Right hindlimb (tissue), 1 donor: ENCODE measurements around the gene CKAP4.
"Not testable (repeated sequence)": the region's sequence is repeated elsewhere in the genome, so short reads cannot be mapped to it uniquely, and the experiment has no call there.

ENCODE experiments used
- DNase-seq: peaks from one replicate; pipeline ENCODE4 v3.0.0-alpha.2; 2018

Gene CKAP4, protein sequence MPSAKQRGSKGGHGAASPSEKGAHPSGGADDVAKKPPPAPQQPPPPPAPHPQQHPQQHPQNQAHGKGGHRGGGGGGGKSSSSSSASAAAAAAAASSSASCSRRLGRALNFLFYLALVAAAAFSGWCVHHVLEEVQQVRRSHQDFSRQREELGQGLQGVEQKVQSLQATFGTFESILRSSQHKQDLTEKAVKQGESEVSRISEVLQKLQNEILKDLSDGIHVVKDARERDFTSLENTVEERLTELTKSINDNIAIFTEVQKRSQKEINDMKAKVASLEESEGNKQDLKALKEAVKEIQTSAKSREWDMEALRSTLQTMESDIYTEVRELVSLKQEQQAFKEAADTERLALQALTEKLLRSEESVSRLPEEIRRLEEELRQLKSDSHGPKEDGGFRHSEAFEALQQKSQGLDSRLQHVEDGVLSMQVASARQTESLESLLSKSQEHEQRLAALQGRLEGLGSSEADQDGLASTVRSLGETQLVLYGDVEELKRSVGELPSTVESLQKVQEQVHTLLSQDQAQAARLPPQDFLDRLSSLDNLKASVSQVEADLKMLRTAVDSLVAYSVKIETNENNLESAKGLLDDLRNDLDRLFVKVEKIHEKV

DNA sequence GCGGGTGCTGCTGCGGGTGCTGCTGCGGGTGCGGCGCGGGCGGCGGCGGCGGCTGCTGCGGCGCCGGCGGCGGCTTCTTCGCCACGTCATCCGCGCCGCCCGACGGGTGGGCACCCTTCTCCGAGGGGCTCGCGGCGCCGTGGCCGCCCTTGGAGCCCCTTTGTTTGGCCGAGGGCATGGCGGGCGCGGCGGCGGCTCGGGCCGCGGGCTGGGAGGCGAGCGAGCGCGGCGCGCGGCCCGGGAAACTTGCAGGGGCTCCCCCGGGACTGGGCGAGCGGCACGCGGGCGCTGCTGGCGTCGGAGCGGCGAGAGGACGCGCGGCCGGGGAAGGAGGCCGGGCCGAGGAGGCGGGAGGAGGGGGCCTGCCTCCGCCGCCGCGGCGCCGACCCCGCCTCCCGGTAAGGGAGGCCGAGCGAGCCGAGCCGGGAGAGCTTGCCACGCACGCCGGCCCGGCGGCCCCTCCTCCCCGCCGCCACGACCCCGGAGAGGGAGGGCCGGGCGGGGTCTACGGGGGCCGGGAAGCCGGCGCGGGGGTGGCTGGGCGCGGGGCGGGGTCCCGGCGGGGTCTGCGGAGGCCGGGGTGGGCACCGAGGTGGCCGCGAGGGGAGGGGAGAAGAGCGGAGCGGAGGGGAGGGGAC, at the start of gene CKAP4:
Gene CKAP4 (minus strand): TSS at position 347 of the 638 bp plus-strand sequence. CDS start 169 bp downstream, at position 178.
- DNase-seq, result peak; percentile 90

DNA sequence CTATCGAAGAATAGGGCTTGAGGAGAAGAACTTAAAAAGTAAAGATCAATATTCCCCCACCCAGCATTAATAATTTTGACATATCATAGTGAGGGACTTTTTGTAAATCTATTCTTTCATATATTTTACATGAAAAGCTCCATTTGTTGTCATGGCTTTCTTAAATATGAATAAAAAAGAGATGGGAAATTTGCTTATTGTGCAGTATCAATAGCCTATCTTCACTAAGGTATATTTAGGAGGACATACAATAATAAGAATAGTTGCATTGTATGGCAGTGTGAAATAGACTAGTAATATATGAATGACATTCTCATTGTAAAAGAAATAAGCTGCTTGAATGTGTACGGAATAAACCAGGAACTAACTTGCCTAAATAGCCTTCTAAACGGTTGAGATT, 49.3 kb upstream of the CKAP4 start:
- no peak for DNase-seq

DNA sequence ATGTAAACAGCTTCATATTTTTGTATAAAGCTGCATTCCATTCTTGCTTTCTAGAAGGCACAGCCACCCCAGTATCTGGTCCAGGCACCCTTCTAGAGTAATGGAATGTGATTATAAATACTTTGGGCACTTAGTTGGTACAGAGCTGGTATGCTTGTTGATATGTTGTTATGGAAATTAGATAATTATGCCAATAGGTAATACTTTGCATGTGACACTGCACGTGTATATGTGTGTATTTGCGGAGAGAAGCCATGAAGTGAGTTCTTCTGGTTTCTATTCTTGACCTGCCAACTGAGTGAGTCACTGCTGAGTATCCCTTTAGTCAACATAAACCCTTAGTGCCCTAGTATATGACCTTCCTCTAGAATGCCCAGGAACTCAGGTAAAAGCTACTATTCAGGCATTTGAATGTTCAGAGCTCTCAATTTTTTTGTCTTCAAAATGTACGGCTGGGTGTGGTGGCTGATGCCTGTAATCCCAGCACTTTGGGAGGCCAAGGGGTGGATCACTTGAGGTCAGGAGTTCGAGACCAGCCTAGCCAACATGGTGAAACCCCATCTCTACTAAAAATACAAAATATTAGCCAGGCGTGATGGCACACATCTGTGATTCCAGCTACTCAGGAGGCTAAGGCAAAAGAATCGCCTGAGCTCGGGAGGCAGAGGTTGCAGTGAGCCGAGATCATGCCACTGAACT, 48.5 kb upstream of the CKAP4 start:
- DNase-seq, result no peak

DNA sequence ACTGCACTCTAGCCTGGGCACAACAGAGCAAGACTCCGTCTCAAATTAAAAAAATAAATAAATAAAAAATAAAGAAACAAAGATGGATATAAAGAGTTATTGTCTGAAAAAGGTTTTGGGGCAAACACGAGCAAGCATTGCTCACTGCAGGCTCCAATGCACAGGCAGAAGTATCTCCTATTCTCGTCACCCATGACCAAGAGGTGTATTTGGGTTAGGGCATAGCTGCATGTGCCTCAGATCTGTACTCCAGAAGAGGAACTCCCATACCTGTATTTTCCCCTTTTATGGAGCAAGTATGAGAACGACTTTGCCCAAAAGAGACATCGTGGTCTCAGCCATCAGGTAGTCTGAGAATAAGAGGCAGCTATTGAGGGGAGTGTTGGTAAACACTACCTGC, 44.5 kb upstream of the CKAP4 start:
- no peak for DNase-seq

DNA sequence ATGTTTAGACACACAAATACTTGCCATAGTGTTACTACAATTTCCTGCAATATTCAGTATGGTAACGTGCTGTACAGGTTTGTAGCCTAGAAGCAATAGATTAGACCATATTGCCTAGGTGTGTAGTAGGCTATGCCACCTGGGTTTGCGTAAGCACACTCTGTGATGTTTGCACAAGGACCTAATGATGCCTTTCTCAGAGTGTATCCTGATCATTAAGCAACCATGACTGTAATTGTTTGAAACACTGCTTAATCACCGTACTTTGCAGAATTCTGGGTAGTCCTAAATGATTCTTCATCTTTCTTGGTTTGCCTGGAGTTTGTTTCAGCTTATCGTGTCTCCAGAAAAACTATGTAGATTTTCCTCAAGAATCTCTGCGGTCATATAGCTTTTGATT, 43.5 kb upstream of the CKAP4 start:
- DNase-seq, result no peak

DNA sequence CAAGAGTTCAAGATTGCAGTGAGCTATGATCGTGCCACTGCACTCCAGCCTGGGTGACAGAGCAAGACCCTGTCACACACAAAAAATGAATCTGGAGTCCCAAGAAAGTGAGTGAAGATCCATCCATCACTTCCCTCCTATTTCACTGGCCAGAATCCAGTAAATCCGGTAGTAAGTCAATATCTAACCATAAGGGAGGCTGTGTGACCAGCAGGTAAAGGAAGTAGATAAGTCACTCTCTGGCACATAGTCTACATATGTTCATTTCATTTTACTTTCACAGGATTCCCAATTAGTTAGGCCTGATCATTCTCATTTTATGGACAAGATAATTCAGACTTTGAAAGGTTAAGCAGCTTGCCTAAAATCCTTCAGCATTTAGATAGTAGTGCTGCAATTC, 42.8 kb upstream of the CKAP4 start:
- no peak for DNase-seq

DNA sequence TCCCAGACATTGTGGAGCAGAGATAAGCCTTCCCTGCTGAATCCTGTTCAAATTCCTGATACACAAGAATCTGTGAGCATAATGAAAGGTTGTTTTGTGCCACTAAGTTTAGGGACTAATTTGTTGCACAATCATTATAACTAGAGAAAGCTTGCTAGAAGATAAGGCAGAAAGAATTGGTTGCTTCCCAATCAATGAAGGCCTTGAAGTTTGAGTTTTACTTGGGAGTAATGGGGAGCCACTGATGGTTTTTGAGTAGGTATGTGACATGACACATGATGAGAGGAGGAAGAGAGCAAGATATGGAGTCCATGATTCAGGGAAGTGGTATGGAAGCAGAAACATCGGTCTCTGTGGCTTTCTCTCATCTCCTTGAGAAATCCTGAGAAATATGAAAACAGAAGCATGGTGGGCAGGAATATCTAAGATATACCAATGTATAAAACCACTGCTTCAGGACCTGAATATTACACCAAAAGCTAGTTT, 41.4 kb upstream of the CKAP4 start:
- DNase-seq, result no peak

DNA sequence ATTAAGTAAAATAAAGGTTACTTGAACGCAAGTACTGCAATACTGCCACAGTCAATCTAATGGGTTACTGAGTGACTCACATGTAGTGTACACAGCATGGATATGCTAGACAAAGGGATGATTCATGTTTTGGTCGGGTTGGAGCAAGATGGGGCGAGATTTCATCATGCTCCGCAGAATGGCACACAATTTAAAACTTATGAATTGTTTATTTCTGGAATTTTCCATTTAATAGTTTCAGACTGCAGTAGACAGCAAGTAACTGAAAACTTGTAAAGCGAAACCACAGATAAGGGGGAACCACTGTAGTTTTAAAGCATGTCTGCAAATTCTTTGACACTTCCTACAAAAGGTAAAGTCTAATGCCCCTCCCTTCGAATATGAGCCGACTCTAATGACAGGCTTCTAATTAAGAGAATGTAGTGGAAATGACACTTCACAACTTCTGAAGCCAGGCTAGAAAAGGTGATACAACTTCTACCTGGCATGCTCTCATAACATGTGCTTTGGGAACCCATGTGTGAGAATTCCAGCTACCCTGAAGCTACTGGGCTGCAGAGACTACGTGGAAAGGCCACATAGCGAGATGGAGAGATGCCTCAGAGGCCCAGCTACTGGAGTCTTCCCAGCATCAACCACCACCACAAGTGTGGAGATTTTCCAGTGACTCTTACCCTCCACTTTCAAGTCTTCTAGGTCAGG, 40.8 kb upstream of the CKAP4 start:
- DNase-seq, result no peak

DNA sequence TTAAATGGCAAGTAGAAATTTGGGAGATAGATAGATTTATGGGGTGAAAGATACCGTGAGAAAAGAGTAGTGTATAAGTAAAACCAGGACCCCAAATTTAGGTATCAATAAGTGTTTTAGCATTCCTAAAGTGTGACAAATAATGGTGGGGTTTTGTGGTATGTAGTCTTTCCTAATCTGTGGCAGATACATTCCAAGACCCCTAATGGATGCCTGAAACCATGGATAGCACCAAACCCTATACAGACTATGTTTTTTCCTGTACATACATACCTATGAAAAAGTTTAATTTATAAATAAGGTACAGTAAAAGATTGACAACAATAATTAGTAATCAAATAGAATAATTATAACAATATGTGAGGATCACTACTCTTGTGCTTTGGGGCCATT, 40.3 kb upstream of the CKAP4 start:
- no peak for DNase-seq

DNA sequence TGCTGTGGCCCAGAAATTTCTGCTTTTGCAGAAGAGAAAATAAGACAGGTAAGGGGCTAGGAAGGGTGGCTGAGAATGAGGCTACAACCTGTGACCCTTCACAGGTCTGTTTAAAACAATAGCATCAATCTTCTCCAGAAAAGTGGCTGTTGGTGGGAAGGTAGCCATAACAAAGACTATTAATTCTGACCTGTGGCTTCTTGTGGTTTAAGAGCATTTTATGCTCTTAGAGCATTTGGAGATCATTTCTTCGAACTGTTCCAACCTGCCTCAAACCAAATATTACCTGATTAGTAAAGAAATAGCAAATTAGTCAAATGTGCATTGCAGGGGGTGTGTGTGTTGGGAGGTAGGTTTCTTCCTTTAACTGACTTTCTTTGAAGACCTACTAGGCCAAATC, 39.5 kb upstream of the CKAP4 start:
- DNase-seq, result no peak

DNA sequence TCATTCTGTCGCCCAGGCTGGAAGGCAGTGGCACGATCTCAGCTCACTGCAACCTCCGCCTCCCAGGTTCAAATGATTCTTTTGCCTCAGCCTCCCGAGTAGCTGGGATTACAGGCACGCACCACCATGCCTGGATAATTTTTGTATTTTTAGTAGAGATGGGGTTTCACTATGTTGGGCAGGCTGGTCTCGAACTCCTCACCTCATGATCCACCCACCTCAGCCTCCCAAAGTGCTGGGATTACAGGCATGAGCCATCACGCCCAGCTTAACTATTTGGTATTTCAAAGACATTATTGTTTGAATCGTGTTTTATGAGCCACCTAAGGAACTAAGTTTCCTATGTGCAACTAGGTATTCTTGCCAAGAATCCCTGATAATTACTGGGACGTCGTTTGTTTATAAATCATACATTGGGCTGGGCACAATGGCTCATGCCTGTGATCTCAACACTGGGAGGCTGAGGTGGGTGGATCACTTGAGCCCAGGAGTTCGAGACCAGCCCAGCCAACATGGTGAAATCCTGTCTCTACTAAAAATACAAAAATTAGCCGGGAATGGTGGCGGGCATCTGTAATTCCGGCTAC, 38.8 kb upstream of the CKAP4 start:
- DNase-seq, result not testable (repeated sequence)

DNA sequence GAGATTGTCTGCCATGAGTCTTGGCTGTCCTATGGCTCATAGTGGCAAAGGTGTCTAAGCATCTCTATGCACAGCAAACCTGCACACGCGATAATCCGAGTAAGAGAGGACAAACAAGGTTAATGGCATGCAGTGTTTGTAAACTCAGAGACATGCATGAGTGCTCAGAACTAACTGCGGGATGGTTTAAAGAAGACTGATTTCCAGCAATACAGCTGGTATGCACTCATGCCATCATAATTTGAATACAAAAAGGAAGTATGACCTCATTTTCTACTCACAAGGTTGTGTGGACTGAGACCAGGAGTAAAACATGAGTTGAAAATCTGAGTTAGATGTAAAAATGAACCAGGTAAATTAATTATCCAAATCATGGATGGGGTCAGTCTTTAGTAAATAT, 38.2 kb upstream of the CKAP4 start:
- DNase-seq, result no peak

DNA sequence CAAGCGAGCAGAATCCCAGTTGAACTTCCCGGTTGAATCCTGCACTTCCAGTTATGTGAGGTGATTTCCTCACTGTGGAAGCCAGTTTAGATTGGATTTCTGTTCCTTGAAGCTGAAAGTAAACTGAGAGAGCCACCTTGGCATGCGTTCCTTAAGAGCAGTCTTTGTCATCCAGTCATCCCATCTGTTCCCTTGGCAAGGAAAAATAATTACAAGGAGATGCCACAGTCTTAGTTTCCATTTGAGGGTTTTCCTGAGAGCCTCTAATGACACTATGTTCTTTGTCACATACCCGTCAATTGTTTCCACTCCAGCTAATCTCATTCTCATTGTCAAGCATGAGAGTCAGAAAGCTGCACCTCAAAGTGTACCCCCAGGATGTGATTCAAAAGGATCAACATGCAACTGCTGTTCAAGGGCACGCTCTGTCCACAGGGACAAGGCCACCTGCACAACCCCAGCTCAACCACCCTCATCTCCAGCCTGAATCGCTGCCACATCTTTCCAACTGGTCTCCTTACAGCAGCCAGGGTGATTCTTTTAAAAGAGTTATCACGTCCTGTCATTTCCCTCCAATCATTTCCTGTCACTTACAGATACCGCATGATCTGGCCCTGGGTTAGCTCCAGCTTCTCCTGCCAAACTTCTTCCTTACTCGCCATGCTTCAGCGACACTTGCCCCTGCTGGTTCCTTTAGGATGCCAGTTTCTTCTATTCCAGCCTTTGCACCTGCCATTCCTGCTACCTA, 36.7 kb upstream of the CKAP4 start:
- DNase-seq, result no peak

DNA sequence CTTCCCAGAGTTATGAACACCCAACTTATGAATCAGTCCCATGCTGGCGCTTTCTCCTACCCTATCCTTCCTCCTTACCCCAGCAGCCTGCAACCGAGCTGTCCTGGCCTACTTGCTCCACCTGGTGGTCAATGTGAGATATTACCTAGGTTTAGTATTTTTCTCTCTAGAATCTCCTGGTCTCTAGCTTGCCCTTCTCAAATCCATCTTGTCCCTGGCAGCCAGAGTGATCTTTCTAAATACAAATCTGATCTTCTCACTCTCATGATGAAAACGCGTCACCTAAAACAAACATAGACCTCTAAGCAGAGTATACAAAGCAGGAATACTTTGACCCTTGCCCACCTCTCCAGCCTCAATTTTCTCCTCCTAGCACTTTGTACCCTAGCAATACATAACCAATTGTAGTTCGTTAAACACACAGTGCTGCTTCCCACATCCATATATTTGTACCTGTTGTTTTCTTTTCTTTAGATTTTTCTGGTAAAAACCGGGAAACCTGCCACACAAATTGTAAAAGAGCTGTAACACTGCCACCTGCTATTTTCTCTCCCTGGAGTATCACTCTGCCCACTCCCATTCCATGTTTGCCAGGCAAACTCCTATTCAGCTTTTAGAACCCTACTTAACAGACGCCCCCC, 34.8 kb upstream of the CKAP4 start:
- DNase-seq, result no peak

DNA sequence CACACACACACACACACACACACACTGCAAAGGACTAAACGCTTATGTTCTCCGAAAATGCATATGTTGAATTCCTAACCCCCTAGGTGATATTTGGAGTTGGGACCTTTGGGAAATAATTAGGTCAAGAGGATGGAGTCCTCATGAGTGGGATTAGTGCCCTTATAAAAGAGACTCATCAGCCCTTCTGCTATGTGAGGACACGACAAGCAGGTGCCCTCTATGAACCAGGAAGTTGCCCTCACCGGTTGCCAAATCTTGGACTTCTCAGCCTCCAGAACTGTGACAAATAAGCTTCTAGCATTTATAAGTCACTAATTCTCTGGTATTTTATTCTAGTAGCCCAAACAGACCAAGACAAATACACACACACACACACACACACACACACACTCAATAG, 34.0 kb upstream of the CKAP4 start:
- no peak for DNase-seq

DNA sequence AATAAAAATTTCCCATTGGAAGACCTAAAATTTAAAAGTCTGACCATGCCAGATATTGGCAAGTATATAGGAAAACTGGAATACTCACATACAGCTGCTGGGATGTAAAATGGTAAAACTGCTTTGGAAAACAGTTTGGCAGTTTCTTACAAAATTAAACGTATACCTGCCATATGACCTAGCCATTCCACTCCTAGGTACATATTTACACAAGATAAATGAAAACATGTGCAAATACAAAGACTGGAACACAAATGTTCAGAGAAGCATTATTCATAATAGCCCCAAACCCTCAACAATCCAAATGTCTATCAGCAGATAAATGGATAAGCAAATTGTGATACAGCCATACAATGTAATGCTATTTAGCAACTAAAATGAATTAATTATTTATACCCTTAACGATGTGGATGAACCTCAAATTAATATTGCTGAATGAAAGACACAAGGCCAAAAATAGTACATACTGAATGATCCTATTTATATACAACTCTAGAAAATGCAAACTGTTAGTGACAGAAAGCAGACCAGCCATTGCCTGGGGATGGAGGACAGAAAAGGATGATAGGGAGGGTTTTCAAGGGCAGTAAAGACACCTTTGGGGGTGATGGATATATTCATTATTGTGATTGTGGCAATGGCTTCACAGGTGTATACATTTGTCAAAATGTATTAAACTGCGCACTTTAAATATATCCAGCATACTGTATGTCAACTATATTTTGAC, 33.4 kb upstream of the CKAP4 start:
- no peak for DNase-seq

DNA sequence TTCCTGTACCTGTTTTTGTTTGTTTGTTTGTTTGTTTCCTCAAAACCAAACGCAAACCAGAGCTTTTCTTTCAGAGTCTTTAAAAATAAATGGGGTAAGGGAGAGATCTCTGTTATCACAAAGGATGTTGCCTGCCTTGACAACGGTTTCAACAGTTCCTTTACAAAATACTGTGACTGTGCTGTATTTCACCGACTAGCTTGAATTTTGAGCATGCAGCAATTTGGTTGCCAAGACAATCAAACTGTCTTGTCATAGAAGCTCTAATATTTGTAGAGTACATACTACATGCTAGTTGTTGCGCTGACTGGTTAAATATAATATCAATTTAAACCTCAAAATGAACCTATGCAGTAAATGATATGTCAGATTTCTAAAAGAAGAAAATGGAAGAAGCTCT, 32.3 kb upstream of the CKAP4 start:
- DNase-seq, result no peak

DNA sequence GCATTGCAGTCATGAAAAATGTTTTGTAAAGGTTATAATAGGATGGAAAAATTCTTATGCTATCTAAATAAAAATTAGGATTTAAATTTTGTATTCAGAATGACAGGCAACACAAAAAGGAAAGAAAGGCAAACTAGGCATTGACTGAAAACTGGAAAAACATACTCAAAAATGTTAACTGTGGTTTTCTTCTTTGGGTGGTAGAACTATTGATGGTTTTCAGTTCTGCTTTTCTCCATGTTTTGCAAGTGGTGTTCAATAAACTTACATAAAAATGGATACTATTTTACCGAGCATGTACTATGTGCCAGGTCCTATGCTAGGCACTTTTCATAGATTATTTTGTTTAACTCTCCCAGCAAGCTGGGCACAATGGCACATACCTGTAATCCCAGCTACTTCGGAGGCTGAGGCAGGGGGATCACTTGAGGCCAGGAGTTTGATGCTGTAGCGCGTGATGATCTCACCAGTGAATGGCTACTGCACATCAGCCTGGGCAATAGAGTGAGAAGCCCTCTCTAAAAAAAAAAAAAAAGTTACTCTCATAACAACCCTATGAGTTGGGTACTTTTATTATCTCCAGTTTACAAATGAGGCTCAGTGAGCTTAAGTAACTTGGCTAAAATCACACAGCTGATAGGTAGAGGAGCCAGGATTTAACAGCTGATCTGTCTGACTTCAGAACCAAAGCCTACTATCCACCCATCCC, 28.4 kb upstream of the CKAP4 start:
- DNase-seq, result no peak

DNA sequence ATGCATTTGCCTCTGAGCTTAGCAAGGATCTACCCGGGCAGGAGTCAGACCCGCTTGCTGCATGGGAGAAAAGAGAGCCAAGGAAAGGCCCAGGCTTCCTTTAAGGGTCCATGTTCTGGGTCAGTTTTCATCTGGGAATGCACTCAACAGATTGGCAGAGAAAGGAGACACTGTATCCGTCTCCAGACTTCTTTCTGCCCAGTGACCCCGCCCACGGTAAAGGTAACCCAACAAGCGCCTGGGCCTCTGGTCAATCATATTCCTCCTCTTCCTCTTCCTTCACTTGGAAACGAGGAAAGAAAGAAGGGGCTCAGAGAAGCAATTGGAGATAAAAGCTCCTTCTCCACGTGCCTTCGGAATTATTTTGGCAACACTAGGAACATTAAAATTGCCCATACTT, 27.6 kb upstream of the CKAP4 start:
- no peak for DNase-seq
